Measurements from ENCODE around the gene LUZP2. TPM values are rescaled to one million over a fixed set of nuclear protein-coding genes. Genes with fewer than 3 reads are reported as not detected.

The LUZP2 gene
- total RNA-seq, 4 donors from 2014 or later: 0.04 to 0.62 (median 0.11) TPM; not detected in 1

DNA sequence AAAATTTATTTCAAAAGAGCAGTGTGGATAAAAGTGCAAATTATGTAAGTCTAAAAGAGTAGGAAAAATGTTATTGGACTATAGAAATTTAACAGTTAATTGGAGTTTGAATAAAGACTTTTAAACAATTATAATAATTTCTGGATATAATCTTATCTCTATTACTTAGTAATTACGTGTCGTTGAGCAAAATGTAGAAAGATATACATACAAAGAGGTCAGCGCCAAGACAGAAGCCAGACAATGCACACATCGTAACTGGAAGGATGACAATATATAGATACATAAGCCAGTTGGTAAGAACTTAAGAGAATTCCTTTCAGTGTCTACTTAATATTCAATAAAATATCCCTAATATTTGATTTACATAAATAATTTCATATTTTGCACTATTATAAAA lies 157.0 kb downstream of the LUZP2 start:
- intact Hi-C loops (cut with DNase I; ENCODE audit: low total_unique reads): no loop called here
- TF ChIP-seq, protein P1, sequence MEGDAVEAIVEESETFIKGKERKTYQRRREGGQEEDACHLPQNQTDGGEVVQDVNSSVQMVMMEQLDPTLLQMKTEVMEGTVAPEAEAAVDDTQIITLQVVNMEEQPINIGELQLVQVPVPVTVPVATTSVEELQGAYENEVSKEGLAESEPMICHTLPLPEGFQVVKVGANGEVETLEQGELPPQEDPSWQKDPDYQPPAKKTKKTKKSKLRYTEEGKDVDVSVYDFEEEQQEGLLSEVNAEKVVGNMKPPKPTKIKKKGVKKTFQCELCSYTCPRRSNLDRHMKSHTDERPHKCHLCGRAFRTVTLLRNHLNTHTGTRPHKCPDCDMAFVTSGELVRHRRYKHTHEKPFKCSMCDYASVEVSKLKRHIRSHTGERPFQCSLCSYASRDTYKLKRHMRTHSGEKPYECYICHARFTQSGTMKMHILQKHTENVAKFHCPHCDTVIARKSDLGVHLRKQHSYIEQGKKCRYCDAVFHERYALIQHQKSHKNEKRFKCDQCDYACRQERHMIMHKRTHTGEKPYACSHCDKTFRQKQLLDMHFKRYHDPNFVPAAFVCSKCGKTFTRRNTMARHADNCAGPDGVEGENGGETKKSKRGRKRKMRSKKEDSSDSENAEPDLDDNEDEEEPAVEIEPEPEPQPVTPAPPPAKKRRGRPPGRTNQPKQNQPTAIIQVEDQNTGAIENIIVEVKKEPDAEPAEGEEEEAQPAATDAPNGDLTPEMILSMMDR (IDR thresholded peaks at IDR 0.05): no peak
- no peak for TF ChIP-seq POLR2A (IDR thresholded peaks at IDR 0.05)
- 88 to 91% methylated on average over 4 of the region's 4 CpGs for WGBS, 2 donors
- no peak overlapping the region for H3K4me3 ChIP-seq (ENCODE audit: low read depth, poor library complexity, severe bottlenecking)
- no peak for DNase-seq (ENCODE audit: low spot score in 2 of 2)

DNA sequence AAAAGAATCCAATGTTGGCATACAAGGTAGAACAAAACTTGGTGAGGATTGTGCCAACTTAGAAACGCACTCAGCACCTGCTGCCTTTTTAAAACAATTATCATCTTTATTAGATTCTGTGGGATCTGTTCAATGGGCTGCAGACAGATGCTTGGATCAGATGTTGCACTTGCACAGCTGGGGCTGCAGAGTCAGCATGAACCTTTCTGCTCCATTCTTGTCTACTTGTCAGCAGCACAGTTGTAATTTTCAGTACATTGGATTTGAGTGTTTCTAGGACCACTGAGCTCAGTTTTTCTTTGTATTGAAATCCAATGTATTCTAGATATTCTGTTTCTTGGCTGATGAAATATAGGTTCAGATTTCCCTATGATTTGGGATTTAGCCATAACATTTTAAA lies 164.5 kb downstream of the LUZP2 start:
- H3K4me3 ChIP-seq (ENCODE audit: low read depth, poor library complexity, severe bottlenecking): no peak overlapping the region
- 19 to 24% methylated on average over 1 of the region's 1 CpG for WGBS, 2 donors
- intact Hi-C loops (cut with DNase I; ENCODE audit: low total_unique reads): no loop called here
- TF ChIP-seq, protein P1 (IDR thresholded peaks at IDR 0.05): no peak
- TF ChIP-seq POLR2A (IDR thresholded peaks at IDR 0.05): no peak
- DNase-seq (ENCODE audit: low spot score in 2 of 2): no peak

DNA sequence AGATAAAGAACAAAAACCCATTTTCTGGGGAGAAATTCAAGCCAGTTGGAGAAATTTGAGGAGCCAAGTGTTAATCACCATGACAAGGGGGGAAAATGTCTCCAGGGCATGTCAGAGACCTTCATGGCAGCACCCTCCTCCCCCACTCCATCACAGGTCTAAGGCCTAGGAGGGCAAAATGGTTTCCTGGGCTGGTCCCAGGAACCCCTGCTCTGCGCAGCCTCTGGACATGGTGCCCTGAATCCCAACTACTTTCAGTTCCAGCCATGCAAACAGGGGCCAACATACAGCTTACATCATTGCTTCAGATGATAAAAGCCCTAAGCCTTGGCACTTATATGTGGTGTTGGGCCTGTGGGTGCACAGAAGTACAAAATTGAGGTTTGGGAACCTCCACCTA lies 167.5 kb downstream of the LUZP2 start:
- intact Hi-C loops (cut with DNase I; ENCODE audit: low total_unique reads): no loop called here
- no peak for TF ChIP-seq POLR2A (IDR thresholded peaks at IDR 0.05)
- TF ChIP-seq, protein P1 (IDR thresholded peaks at IDR 0.05): no peak

DNA sequence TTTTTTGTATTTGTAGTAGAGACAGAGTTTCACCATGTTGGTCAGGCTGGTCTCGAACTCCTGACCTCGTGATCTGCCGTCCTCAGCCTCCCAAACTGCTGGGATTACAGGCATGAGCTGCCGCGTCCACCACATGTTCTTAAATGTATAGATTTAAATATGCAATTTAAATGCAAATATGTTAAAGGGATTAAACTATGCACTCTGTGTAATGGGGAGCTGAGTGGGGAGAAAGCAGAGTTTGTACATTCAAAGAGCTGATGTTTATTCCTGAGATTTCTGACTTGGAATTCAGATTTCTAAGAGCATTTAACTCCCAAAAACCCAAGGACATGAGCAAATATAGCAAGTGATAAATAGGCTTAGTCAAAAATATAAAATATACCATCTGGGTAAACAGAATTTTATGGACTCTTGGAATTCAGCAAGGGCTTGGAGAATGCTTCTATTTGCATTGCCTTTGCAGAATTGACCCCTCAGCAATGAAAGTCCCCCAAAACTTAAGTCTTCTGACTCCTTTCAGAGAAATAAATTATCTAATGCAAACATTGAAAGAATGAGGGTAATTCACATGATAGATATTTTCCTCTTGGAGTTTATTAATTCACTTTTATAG lies 170.6 kb downstream of the LUZP2 start:
- 92 to 95% methylated on average over 5 of the region's 5 CpGs for WGBS, 2 donors
- intact Hi-C loops (cut with DNase I; ENCODE audit: low total_unique reads): no loop called here
- DNase-seq (ENCODE audit: low spot score in 2 of 2): no peak
- TF ChIP-seq, protein P1 (IDR thresholded peaks at IDR 0.05): no peak
- no peak for TF ChIP-seq POLR2A (IDR thresholded peaks at IDR 0.05)
- no peak overlapping the region for H3K4me3 ChIP-seq (ENCODE audit: low read depth, poor library complexity, severe bottlenecking)

More for the DNA sequence above, 167.5 kb downstream of the LUZP2 start:
- H3K4me3 ChIP-seq (ENCODE audit: low read depth, poor library complexity, severe bottlenecking): no peak overlapping the region
- no peak for DNase-seq (ENCODE audit: low spot score in 2 of 2)
- 85 to 100% methylated on average over 1 of the region's 1 CpG for WGBS, 2 donors

DNA sequence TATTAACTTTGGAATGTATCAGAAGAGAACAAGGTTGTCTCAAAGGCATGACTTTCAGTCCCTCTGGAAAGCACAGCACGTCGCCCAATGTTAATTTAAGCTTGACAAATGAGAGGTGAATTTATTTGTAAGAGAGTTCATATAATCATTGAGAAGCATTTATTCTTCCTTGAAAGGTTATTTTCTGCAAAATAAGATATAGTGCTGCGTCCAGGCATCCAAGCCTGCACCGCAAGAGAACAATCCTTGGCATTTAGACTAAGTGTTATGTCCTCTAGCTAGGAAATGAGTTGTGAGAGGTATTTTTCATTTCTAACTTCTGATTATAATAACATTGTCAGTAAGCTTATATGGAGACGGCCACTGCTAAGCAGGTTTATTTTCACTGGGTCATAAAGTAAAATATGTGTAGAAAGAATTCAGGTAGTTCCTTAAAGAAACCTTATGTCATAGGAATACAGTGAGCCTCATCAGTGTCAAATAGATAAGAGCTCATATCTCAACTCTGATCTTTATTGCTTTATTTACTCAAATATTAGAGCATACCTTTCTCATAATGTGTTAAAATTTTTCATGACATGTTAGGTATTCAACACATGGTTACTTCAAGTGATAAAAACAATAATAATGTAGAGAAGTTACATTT lies 182.0 kb downstream of the LUZP2 start:
- H3K4me3 ChIP-seq (ENCODE audit: low read depth, poor library complexity, severe bottlenecking): no peak overlapping the region
- no peak for TF ChIP-seq POLR2A (IDR thresholded peaks at IDR 0.05)
- TF ChIP-seq, protein P1 (IDR thresholded peaks at IDR 0.05): no peak
- intact Hi-C loops (cut with DNase I; ENCODE audit: low total_unique reads): no loop called here
- WGBS, 2 donors: 80 to 82% methylated on average over 5 of the region's 5 CpGs
- DNase-seq (ENCODE audit: low spot score in 2 of 2): no peak
